NCI-H2029 treated with DMSO at 0.1 percent for 48 hours (cell line): ENCODE data around the gene RASA3.
"Not testable (repeated sequence)": the region's sequence is repeated elsewhere in the genome, so short reads cannot be mapped to it uniquely, and the experiment has no call there.

Experiments used
- DNase-seq: peaks from one replicate; lab custom pipeline; 2025; lab: John Stamatoyannopoulos, UW

Gene RASA3

GRCh38 chr13:114032126-114032799 lies 100.2 kb downstream of the RASA3 start:
- no peak for DNase-seq

DNA sequence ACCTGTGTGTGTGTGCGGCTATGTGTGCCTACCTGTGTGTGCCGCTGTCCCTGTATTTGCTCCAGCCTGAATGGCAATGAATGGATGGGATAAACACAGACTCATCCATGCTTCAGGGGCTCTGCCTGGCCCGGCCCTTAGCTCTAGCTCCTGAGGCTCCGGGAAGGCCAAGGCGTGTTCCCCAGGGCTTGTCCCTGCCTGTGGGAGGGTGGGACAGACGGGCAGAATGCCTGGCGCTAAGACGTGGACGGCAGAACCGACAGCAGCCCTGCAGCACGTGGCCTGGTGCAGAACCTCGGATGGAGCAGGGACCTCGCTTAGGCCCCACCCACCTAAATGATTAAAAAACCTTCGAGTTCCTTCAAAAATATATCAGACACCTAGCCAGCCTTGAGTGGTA lies 100.8 kb downstream of the RASA3 start:
- no peak for DNase-seq

- DNase-seq, result no peak
Measured at GRCh38 chr13:114030666-114031610, 101.5 kb downstream of the RASA3 start.

- no peak for DNase-seq
Measured at GRCh38 chr13:114029866-114030625, 102.4 kb downstream of the RASA3 start.

- no peak for DNase-seq
Measured at GRCh38 chr13:114027826-114028225, 104.6 kb downstream of the RASA3 start.

DNA sequence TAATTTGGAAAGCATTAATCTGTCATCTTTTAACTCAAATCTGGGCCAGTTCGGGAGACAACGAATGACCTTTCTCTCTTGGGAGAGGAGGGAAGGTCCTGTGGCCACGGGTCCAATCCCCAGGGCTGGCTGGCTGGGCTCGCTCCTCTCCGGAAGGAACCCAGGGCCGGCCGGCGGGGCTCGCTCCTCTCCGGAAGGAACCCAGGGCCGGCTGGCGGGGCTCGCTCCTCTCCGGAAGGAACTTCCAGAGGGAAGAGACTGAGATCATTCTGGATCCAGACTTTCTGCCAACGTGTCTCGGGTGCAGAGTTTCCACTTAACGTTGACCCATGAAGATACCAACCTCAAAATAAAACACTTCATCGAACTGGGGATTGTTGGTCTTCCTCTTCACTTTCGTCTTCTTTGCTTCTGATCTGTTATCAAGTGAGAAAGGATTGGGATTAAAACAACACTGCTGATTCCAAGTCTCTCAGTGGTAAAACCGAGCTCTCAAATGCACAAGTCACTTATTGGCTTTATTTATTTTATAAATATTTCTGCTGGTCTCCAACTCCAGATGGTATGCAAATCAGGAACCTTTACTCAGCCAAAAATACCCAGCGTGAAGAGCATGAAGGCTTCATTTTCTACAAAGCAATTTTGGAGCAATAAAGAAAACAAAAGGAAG lies 105.2 kb downstream of the RASA3 start:
- no peak for DNase-seq

DNA sequence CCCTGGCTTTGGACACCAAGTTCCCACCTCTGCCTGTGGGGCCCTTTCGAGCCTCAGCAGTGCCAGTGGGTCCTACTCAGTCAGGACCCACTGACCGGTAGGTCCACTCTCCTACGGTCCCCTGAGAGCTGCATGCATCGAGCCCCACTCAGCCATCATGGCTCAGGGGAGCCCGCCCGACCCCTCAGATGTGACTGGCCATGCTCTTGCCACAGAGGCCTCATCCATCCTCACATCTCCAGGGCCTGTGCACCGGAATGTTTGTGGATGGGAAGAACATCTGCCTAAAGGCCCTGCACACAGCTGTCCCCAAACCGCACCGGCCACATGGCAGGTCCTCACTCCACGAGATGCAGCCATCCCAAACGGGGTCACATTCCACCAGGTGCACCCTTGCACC lies 105.9 kb downstream of the RASA3 start:
- no peak for DNase-seq

DNA sequence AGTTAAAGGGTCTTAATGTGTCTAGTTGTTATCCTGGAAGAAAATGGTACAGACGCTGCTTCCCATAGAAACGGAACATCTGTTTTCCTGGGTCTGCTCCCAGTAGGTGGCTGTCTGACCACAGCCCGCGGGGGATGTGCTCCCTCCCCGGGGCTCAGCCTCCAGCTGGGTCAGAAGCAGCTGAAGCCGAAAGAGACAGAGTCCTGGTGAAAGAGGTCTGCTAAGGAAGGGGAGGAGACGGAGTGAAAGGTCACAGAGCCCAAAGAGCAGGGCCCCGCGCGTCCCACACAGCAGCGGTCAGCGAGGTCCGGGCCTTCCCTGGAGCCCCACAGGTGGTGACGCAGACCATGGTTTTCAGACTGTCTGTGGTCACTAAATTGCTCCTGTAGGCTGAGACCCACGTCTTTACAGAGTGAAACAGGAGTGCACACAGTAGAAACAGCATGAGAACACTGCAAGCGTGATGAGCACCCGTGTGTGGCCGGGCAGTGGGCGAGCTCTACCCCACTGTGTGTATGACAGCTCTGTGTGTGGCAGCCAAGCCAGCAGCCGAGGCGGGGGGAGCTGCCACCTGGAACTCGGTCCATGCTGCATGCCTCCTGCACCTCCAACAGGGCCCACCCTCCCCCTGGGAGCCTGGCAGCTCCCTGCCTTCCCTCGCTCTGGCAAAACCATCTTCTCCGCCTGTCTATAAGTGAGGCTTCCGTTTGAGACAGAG lies 106.5 kb downstream of the RASA3 start:
- DNase-seq, result no peak

- no peak for DNase-seq
Measured at GRCh38 chr13:114025405-114025713, 107.1 kb downstream of the RASA3 start.

DNA sequence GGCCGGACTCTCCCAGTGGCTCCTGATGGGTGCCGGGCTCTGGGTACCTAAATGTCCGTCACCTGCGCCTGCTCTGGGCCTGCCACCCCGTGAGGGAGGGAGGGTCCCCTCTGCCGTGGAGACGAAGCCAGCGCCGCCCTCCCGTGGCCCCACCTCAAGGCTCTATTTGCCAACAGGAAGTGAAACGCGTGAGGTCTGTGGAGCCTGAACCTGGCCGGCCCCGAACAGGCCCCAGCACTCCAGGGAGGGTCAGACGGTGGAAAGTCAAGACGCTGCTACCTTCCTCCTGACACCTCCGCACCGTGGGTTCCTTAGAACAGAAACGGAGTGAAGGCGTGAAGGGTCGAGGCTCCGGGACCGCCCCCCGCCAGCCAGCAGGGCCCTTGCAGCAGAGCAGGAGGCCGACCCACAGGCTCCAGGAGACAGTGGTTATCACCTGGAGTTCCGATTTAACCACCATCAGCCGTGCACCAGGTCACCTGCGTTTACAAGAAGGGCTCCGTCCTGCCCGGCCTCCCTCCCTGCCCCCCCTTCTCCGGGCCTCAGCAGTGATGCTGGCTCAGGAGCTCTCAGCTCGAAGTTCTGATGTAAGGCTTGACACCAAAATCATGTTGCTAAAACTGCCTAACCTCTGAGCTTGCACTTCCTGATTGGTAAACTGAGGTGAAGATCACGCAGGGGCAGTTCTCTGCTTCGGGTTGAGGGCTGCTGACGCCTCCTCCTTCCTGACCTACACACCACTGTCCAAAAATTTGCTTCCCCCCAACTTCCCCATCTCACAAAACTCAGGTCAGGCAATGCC lies 107.6 kb downstream of the RASA3 start:
- no peak for DNase-seq

GRCh38 chr13:114023716-114024602 lies 108.5 kb downstream of the RASA3 start:
- DNase-seq, result no peak

DNA sequence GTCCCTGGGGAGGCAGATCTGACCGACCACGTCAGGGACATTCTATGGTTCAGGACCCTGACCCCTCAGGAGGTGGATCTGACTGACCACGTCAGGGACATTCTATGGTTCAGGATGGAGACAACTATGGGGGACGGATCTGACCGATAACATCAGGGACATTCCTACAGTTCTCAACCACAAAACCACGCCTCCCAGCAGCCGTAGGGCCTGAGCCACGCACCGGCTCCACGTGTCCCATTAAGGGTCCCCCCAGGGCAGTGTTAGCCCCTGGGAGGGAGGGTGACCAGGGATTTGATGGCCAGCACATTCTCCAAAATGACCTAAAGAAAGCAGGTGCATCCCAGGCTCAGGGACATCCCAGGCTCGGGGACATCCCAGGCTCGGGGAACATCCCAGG lies 109.5 kb downstream of the RASA3 start:
- no peak for DNase-seq

DNA sequence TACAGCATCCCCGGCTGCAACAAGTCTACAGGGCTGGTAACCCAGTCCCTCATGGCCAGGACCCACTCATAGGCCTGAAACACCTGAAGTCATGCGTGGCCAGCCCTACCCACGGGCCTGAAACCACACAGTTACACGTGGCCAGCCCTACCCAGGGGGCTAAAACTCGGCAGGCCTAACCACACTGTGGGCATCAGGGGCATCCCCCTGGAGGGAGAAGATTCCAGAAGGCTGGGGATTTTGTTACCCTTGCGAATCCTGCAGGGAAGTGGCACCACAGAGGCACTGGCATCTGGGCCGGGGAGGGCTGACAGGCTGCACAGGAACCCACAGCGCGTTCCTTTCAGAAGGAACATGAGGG lies 110.1 kb downstream of the RASA3 start:
- DNase-seq, result no peak

DNA sequence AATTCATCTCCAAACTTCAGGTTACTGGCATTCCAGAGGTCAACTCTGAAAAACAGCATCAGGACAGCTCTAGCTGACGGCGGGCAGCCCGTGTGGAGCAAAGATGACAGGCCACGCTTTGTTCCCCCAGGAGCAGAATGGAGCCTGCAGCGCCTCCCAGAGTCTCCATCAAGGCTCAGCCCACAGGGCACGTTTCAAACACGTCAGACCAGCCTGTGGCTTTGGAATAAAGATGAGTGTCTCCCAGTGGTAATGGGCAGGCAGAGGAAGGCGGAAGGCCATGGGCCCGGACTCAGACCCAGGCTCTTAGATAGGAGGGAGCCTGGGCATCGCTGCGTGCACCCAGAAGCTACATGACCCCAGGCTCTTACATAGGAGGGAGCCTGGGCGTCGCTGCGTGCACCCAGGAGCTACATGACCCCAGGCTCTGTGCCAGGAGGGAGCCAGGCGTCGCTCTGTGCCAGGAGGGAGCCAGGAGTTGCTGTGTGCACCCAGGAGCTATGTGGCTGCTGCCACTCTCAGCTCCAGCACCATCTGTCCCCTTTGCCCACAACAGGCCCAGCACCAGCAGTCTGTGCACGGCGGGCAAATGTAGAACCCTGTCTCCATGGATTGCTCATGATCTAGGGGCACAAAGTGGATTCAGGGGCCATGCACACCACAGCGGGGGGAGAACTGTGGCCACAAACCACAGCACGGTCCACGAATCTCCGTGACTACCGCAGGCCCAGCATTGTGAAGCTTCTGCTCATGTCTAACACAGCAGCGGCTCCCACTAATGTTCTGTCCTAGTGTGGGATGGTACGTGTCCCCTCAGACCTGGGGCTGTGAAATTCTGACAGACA lies 110.7 kb downstream of the RASA3 start:
- no peak for DNase-seq

DNA sequence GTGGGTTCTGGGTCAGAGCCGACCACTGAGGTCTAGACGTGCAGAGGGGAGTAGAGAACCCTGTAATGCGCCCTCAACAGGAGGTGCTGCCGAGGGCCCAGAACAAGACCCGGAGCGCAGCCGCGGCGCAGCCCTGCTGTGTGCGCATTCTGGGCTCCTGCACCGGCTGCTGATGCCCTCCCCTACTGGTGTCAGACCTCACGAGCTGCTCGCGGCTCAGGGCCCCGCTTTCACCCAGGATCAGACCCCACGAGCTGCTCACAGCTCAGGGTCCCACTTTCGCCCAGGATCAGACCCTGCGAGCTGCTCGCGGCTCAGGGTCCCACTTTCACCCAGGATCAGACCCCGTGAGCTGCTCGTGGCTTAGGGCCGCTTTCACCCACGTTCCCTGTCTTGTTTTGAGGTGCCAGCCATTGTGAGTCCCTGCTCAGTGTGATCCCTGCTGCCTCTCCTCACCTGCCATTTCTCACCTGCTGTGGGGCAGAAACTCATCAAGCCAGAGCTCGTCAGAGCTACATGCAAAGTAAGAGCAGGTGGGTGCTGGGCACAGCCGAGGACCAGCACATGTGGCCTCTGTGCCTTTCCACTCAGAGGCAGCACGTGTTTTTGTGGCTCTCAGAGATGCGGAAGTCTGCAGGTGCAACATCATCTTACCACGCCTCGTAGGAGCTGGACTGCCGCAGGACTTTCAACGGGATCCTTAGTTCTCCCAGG lies 111.5 kb downstream of the RASA3 start:
- DNase-seq, result no peak

DNA sequence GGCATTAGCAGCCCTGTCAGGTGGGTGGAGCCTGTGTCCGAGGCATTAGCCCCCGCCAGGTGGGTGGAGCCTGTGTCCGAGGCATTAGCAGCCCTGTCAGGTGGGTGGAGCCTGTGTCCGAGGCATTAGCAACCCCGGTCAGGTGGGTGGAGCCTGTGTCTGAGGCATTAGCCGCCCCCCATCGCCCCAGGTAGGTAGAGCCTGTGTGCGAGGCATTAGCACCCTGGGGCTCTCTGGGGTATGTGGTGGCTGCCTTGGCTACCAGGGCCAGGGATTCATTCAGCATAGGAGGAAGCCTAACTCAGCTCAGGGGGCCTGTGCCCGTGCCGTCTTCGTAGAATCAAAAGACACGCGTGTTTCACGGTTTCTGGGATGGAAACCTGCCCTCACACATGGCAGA lies 112.3 kb downstream of the RASA3 start:
- not testable (repeated sequence) for DNase-seq

DNA sequence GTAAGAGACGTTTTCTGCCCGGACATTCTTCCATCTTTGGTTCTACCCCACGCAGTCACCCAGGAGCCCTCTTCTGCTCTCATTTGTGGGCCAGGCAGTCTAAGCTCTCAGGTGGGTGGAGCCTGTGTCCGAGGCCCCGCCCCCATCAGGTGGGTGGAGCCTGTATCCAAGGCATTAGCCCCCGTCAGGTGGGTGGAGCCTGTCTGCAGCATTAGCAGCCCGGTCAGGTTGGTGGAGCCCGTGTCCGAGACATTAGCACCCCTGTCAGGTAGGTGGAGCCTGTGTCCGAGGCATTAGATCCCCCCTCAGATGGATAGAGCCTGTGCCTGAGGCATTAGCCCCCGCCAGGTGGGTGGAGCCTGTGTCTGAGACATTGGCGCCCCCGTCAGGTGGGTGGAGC lies 113.1 kb downstream of the RASA3 start:
- no peak for DNase-seq

GRCh38 chr13:114018461-114019055 lies 113.9 kb downstream of the RASA3 start:
- no peak for DNase-seq
